ENCODE results near the gene S100A3. TPM values are rescaled to one million over a fixed set of nuclear protein-coding genes. Genes with fewer than 3 reads are reported as not detected.

S100A3 gene
- total and polyA plus RNA-seq, 2 of the 13 experiments (the other 11 are each of a cell fraction or from before 2014, with no cell fraction given), result 2.5 to 4.5 TPM

DNA sequence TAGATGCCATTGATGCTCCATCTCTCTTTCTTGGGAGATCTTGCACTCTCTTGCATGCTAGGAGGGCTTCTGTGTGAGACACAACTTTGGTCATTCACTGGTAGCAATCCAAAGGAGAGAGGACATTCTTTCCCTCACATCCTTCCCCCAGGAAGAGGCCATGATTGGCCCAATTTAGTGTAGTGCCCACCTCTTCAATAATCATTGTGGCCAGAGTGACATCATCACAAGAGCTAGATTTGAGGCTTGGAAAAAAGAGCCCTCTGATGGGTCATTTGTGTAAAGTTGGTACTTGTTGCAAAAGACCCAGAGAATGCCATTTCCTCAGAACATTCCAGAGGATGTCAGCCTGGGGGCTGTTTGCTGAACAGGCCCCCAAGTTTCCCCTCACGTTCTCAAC lies 43.5 kb downstream of the S100A3 start:
- WGBS (ENCODE audit: low lambda C conversion rate), result 0% methylated on average over 1 of the region's 1 CpG
- TF ChIP-seq ATF7 (IDR thresholded peaks at IDR 0.05) (peak; percentile 31; the same call in 1 of the 2 replicates), ATF7 (CRISPR knock-in tag; IDR thresholded peaks at IDR 0.05) (no peak), FOXM1 (CRISPR knock-in tag; IDR thresholded peaks at IDR 0.05) (no peak)
- ChIA-PET POLR2A (interaction anchor here (1.4 kb wide), 1 partner anchor 39 kb away, joined by 5 read pairs; no protein-coding TSS in a partner anchor), CTCF (ENCODE audit: low intra/inter-chr PET ratio, low total read pairs) (no interaction called here)
- intact Hi-C loops (cut with micrococcal nuclease; ENCODE audit: unreplicated experiment) (loop anchor here (10.0 kb wide), 1 partner anchor 239 kb away; no protein-coding TSS in a partner anchor), in situ Hi-C loops (cut with HindIII; ENCODE audit: extremely low pct_ligation_motif_present, low pct_unique_long_range_greater_than_20kb) (loop anchor here (5.0 kb wide), 2 partner anchors 62 to 122 kb away; partner anchors contain the start of genes S100A1, S100A13 and S100A2)
- H3K4me3 ChIP-seq (replicated peaks in 1 of 3; ENCODE audit: insufficient read depth in 1 of 3, low read depth in 2 of 3, low read length in 3 of 3), result no peak overlapping the region
- no peak overlapping the region for H3K27ac ChIP-seq (ENCODE audit: extremely low read length, insufficient read depth, low read length)
- no peaks in the 10 kb centered on the region for H4K20me1 ChIP-seq (ENCODE audit: insufficient read depth, low read length)
- ATAC-seq (no peak), FAIRE-seq (no peak), DNase-seq (ENCODE audit: low spot score) (no peak)
- H2AFZ ChIP-seq (ENCODE audit: low read length), result no peak overlapping the region
- H3K9me3 ChIP-seq (ENCODE audit: low read length), result no peaks in the 10 kb centered on the region
- H3K27me3 ChIP-seq (ENCODE audit: control insufficient read depth in 1 of 2, insufficient read depth in 2 of 2, low read length in 2 of 2), result peaks cover 0 to 6% of the 10 kb centered on the region in 2 experiments; a peak in 2 of 5 replicates
- H3K4me1 ChIP-seq (ENCODE audit: insufficient read depth, low read length), result peaks cover 25% of the 10 kb centered on the region
- no TSS peak for BruUV-seq (replicated peaks)
- H3K36me3 ChIP-seq (replicated peaks in 1 of 2; ENCODE audit: control insufficient read depth in 1 of 2, insufficient read depth in 2 of 2, low read length in 2 of 2), result no peaks in the 10 kb centered on the region
- no peaks in the 10 kb centered on the region for H3K79me2 ChIP-seq (ENCODE audit: insufficient read depth, low read length)
- no peak overlapping the region for H3K9ac ChIP-seq (ENCODE audit: insufficient read depth, low read depth, low read length)
- H3K4me2 ChIP-seq (ENCODE audit: low read depth, low read length), result no peak overlapping the region

GRCh38 chr1:153503766-153504165 lies 45.3 kb downstream of the S100A3 start:
- ChIA-PET CTCF (ENCODE audit: low intra/inter-chr PET ratio, low total read pairs) (no interaction called here), POLR2A (interaction anchor here (1.3 kb wide), 1 partner anchor 272 kb away, joined by 3 read pairs; no protein-coding TSS in a partner anchor)
- Histone ChIP-seq H3K27ac (ENCODE audit: extremely low read length, insufficient read depth, low read length) (no peak overlapping the region), H3K27me3 (ENCODE audit: control insufficient read depth in 1 of 2, insufficient read depth in 2 of 2, low read length in 2 of 2) (peaks cover 3 to 6% of the 10 kb centered on the region in 2 experiments; a peak in 3 of 5 replicates), H2AFZ (ENCODE audit: low read length) (no peak overlapping the region), H3K79me2 (ENCODE audit: insufficient read depth, low read length) (no peaks in the 10 kb centered on the region), H3K4me1 (ENCODE audit: insufficient read depth, low read length) (peaks cover 25% of the 10 kb centered on the region), H3K4me2 (ENCODE audit: low read depth, low read length) (no peak overlapping the region), H4K20me1 (ENCODE audit: insufficient read depth, low read length) (no peaks in the 10 kb centered on the region), H3K9me3 (ENCODE audit: low read length) (no peaks in the 10 kb centered on the region), H3K36me3 (replicated peaks in 1 of 2; ENCODE audit: control insufficient read depth in 1 of 2, insufficient read depth in 2 of 2, low read length in 2 of 2) (no peaks in the 10 kb centered on the region), H3K9ac (ENCODE audit: insufficient read depth, low read depth, low read length) (no peak overlapping the region), H3K4me3 (replicated peaks in 1 of 3; ENCODE audit: insufficient read depth in 1 of 3, low read depth in 2 of 3, low read length in 3 of 3) (no peak overlapping the region)
- in situ Hi-C loops (cut with HindIII; ENCODE audit: extremely low pct_ligation_motif_present, low pct_unique_long_range_greater_than_20kb) (no loop called here), intact Hi-C loops (cut with micrococcal nuclease; ENCODE audit: unreplicated experiment) (loop anchor here (10.0 kb wide), 1 partner anchor 241 kb away; no protein-coding TSS in a partner anchor)
- no TSS peak for BruUV-seq (replicated peaks)
- 19% methylated on average over 3 of the region's 3 CpGs for WGBS (ENCODE audit: low lambda C conversion rate)
- DNase-seq (ENCODE audit: low spot score), result no peak
- ATAC-seq, result no peak
- FAIRE-seq, result no peak
- TF ChIP-seq TARDBP (CRISPR knock-in tag; IDR thresholded peaks at IDR 0.05) (no peak), ZNF101 (CRISPR knock-in tag; IDR thresholded peaks at IDR 0.05; ENCODE audit: borderline replicate concordance, low read depth) (no peak), RAD51 (IDR thresholded peaks at IDR 0.05; ENCODE audit: borderline replicate concordance) (no peak), SRSF4 (IDR thresholded peaks at IDR 0.05; ENCODE audit: low read depth, low read length, poor library complexity, severe bottlenecking) (no peak), ZNF674 (CRISPR knock-in tag; IDR thresholded peaks at IDR 0.05; ENCODE audit: low read depth) (no peak), SNAI1 (CRISPR knock-in tag; IDR thresholded peaks at IDR 0.05; ENCODE audit: borderline replicate concordance) (no peak), E2F1 (CRISPR knock-in tag; IDR thresholded peaks at IDR 0.05) (no peak), ESRRA (CRISPR knock-in tag; IDR thresholded peaks at IDR 0.05; ENCODE audit: low read depth) (no peak), ZNF724P (CRISPR knock-in tag; IDR thresholded peaks at IDR 0.05; ENCODE audit: borderline replicate concordance) (no peak), MAFG (CRISPR knock-in tag; IDR thresholded peaks at IDR 0.05) (no peak), ATRX (CRISPR knock-in tag; IDR thresholded peaks at IDR 0.05; ENCODE audit: borderline replicate concordance) (no peak)

All from HepG2 (cell line).